H4 (cell line): Measurements from ENCODE around the gene ST3GAL3. TPM values are rescaled to one million over a fixed set of nuclear protein-coding genes. Genes with fewer than 3 reads are reported as not detected.

ENCODE experiments used
- DNase-seq: peaks from one replicate; pipeline ENCODE4 v3.0.0-alpha.2; 2015; ENCODE audit warnings: low spot score
- total RNA-seq: library from RNA; depleted of rRNA; stranded (reverse); fragments of >200 nt; shearing (Covaris generic); gene quantifications from 2 replicates; pipeline ENCODE4 v1.2.3, GENCODE V29; 2014

ST3GAL3 gene
- total RNA-seq, 1 experiment from 2014 or later: 12.1 TPM

DNA sequence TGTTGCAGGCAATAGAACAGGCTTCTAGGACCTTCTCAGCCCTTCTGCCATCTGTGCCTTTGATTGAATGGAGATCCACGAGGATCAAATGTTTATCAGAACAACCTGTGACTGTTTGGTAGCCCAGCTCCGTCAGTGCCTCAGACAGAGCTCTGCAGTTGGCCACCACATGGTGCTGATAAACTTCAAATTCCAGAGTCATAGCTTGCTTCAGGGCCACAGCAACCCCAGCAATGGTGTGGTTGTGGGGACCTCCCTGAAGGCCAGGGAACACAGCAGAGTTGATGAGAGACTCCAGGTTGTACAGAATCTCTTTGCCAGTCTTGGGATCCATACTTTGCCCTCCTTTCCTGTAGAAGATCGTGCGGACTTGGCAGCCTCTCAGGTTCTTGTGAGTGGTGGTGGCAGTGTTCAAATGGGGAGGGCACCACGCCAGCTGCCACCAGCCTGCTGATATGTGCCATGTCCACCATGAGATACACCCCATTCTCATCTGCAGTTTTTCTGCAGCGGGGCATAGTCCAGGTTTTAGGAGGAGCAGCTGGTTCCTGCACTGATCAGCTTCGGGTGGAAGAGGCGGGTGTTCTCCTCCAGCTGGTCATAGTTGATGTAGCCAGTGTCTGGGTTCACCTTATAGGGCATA is 143.4 kb downstream of the ST3GAL3 start:
- DNase-seq: no peak

DNA sequence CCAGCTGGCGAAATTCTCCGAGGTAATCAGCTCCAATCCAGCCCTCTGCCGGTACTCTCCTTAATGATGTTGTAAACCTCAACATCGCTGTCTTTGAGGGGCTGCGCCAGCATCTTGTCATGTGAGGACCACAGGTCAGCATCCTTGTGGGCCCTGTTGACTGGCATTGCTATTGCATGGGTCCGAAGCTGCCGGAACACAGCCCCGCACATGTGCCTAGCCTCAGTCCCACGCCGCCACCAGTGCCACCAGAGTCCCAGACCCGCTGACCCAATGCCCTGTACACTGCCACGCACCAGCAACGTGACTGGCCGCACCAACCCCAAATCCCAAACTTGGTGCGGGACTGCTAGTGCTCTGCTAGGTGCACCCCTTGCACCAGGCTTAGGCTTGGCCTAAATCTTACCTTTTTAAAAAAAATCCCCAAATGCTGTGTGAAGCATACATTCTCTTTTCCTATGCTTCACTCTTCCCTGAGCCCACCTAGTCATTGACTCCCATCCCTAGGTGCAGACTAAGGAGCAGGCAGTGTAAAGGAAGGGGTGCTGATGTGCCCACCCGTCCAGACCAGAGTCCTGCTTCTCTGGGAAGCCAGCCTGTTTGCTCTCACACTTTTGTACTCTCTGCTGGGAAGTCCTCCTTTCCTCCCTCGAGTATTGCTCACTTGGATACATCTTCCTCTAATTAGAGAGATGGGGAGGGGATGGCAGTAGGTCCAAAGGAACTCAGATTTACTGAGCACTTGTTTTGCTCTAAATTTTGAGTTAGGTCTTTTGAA is 144.4 kb downstream of the ST3GAL3 start:
- no peak for DNase-seq

DNA sequence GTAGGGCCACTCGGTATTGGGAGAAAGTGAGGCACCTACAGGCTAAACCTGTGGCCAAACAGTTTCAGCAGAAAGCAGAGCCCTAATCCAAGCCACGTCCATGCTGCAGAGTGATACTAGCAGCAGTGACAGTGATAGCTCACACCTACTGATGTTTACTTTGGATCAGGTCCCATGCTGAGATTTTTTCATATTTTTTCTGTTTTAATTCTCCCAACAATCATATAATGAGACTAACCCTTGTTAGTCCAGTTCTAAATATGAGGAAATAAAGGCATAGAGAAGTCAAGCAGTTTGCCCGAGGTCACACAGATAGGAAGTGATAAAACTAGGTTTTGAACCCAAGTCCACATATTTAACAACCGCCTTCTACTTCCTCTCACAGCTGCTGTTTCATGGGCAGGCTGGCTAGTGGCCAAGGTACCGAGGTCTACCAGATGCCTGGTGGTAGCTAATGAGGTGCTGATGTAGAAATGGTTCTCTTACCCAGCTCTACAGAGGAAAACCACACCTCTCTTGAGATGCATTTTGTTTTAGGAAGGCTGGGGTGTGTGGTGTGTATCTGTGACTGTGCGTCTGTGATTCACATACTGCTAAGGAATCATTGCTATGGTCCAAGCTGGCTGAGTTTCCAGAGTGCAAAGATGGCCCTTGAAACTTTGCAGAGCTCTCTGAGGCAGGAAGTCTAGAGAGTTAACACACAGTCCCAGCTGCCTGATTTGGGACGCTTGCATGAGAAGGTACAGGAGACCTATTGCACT is 146.0 kb downstream of the ST3GAL3 start:
- DNase-seq: peak; percentile 90

DNA sequence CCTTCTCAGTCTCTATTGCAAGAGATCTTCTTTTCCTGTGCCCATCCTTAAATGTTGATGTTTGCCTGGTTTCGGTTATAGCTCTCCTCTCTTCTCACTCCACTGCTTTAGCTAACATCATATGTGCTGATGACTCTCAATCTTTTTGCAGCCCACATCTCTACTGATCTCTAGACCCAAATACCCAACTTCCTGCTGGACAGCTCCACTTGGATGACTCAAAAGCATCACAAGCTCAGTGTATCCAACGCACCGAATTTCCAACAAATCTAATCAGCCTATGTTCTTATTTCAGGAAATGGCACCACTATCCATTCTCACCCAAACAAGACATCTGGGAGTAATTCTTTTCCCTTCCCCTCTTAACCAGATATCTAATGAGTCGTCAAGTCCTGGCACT is 147.1 kb downstream of the ST3GAL3 start:
- DNase-seq: no peak

DNA sequence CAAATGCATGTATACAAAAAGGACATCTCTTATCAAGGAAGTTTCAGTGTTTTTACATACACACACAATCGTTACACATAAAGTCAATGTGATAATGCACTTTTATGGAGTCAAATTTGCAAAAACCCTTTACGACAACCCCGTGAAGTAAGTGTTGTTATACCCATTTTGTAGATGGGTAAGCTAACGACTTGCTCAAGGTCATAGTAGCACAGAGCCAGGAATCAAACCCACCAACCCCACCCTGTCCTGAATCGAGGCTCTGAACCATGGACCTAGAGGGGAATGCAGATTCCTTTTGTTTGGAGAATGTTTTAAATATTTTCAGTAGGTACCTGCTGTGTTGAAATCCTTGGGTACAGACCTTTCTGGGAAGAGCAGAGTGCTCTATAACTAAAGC is 148.9 kb downstream of the ST3GAL3 start:
- no peak for DNase-seq

DNA sequence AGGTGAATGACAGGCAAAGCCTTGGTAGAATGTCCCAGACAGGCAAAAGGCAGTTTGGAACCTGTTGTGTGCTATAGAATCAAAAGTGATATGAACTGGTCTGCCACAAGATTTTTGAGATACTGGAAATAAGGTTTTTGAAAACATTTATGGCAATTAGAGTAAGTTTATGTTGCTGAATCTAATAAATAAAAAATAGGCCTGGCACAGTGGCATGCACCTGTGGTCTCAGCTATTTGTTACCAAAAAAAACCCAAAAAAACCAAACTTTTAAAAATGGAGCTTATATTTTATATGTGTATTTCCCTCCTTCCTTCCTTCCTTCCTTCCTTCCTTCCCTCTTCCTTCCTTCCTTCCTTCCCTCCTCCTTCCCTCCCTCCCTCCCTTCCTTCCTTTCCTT is 149.8 kb downstream of the ST3GAL3 start:
- DNase-seq: no peak

DNA sequence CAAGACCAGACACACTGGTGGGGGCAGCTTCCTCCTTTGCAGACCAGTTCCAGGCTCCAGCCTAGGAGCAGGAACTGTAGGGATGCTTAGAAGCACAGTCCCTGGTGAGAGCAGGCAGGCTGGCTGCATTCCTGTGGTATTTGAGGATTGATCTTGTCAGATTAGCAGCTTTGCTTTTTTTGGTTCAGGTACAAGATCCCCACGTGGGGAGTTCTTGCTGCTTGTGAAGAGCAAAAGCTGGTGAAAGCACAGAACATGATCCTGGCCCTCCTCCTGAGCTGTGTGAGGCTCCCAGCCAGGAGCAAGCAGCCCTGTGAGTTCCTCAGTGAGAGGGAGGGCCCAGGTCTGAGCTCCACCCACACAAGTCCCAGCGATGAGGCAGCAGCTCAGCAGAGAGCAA is 151.0 kb downstream of the ST3GAL3 start:
- DNase-seq: peak; percentile 98

DNA sequence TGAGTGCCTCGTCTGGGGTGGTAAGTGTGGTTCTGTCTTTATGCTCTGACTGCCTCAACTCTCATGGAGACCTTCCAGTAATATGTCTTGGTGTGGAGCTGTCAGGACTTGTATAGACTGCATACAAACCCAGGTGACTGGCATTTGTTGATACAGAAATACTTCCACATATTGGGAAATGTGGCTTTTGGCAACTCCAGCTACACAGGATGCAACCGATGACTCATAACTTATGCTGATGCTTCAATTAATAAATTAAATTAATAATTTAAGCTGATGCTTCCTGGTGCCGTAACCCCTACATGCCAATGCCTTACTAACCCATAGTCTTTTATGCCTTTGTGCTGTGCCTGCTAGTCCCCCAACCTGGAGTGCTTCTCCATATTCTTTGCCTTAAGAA is 154.0 kb downstream of the ST3GAL3 start:
- no peak for DNase-seq

DNA sequence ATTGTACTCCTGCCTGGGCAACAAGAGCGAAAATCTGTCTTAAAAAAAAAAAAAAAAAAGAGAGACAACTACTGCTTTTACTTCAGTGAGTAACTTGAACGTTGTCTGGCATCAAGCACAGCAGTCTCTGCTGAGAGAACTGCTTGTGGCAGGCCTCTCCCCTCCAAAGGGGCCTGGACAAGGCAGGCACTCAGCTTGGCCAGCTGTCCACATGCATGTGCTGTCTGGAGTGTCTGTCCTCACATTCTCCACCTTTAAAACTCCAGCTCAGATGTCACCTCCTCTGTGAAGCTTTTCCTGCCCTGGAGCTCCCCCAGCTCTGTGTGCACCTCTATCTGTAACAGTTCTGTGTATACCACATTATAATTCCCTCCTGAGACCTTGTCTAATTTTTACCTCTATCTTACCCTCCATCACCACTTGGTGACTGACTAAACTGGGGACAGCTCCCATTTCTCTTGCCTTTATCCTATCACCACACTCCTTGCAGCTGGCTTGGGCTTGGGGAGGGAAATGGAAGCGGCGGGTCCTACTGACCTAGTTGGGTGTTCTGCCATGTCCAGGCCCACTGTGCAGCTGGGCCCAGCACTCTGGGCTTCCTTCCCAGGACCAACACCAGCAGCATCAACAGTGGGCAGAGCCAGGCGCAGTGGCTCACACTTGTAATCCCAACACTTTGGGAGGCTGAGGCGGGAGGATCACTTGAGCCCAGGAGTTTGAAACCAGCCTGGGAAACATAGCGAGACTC is 154.8 kb downstream of the ST3GAL3 start:
- DNase-seq: no peak

DNA sequence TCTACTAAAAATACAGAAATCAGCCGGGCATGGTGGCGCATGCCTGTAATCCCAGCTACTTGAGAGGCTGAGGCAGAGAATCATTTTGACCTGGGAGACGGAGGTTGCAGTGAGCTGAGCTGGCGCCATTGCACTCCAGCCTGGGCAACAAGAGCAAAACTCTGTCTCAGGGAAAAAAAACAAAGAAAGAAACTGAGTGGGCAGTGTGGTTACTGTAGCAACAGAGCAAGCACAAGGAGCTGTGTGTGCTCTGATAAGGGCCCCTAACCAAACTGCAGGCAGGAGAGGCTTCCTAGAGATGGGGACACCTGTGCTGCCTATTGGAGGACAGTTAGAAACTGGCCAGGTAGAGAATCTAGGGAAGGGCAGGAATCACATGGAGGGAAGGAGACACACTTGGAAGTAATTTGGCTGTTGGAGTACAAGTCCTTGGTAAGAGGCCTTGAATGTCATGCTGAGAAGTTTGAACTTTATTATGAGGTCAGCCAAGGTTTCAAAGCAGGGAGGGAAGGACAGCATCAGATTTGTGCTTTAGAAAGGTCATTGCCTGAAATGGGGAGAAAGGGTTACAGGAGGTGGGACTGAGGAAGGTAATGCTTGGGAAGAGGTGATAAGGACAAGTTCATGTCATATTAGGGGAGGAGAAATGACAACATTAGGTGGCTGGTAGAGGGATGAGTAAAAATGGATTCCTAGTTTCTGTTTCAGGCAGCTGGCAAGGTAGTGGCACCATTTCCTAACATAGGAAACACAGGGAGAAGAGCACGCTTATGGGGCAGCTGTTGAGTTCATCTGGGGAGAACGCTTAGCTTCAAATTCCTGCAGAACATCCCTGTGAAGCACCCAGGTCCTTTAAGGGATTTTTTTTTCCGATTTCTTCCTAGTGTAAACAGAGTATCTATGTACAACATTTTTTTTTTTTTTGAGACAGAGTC is 157.0 kb downstream of the ST3GAL3 start:
- DNase-seq: no peak

DNA sequence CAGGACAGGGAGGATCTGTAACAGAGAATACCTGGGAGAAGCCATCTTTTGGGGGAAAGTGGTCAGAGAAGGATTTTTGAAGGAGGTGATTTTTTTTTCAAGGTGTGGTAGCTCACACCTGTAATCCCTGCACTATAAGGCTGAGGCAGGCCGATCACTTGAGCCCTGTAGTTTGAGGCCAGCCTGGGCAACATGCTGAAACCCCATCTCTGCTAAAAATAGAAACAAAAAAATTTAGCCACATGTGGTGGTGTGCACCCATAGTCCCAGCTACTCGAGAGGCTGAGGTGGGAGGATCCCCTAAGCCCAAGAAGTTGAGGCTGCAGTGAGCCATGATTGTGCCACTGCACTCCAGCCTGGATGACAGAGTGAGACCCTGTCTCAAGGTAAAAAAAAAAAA is 158.9 kb downstream of the ST3GAL3 start:
- DNase-seq: no peak

DNA sequence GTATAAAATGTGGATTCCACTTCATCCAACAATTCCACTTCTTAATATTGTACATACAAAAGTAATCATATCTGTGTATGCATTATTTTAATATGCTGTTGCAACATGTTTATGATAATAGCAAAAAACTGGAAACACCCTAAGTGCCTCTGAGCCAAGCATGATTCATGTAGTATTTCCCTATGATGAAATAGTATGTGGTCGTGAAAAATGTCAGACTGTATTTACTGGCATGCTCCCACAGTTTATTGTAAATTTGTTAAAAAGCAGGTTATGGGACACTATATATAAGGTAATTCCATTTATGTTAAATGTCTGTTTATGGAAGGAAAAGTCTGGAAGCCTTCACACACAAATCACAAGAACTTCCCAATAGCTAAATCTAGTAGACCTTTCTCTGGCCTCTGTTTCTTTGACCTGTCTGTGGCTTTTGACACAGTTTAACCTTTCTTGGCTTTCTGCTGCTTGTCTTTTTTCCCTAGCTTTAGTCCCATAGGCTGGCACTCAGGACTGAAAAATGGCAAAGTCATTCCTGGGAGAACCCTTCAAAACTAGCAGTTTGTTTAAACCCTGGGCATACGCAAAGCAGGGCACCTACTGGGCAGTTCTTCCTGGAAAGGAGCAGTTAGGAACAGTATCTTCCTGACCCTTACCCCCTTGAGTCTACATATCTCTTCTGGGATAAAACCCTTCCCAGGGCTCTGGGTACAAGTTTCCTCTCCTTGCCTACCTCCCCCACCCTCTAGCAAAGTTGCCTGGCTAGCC is 160.8 kb downstream of the ST3GAL3 start:
- DNase-seq: no peak

DNA sequence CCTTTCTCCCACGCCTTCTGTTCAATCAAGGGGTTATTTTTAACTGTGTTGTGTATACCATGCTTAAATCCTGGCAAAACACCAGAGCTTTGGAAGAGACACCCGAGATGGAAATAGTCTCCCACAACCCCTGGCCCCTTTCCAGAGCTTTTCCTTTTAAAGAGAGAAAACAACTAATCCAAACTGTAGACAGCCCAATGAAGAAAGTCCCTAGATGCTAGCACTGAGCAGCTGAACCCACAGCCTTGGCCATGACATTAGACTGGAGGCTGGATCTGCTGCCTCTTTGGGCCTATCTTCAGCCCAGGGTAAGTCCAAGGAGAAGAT is 161.4 kb downstream of the ST3GAL3 start:
- DNase-seq: peak; percentile 80

DNA sequence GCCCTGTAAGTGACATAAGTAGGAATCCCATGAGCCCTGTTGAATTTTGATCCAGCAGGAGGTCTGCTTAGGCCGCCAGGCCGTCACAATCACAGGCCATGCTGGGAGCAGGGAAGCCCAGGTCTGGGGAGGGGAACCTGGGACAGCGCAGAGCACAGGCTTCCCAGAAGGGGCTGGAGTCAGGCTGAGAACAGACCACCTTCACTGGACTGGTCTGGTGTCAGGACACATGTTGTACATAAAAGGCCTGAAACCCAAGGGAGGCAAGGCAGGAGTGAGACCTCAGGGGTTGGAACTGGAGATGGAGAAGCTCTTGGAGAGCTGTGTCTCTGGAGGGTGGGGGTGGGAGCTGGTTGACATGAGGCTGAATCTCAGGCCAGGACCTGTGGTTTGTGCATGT is 163.0 kb downstream of the ST3GAL3 start:
- no peak for DNase-seq

DNA sequence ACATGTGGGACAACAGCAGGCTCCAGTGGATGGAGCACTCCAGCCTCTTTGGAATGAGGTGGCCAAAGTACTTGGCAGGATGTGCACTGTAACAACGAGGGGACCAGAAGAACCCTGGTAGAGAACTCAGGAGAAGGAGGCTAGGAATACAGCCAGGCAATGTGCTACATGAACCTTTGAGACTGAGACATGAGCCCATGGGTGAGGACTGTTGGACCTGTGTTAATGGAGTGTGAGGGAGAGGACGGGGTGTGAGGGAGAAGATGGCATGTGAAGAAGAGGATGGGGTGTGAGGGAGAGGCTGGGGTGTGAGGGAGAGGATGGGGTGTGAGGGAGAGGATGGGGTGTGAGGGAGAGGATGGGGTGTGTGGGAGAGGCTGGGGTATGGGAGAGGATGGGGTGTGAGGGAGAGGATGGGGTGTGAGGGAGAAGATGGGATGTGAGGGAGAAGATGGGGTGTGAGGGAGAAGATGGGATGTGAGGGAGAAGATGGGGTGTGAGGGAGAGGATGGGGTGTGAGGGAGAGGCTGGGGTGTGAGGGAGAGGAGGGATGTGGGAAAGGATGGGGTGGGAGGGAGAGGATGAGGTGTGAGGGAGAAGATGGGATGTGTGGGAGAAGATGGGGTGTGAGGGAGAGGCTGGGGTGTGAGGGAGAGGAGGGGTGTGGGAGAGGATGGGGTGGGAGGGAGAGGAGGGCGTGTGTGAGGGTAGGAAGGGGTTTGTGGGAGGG is 164.0 kb downstream of the ST3GAL3 start:
- DNase-seq: no peak

DNA sequence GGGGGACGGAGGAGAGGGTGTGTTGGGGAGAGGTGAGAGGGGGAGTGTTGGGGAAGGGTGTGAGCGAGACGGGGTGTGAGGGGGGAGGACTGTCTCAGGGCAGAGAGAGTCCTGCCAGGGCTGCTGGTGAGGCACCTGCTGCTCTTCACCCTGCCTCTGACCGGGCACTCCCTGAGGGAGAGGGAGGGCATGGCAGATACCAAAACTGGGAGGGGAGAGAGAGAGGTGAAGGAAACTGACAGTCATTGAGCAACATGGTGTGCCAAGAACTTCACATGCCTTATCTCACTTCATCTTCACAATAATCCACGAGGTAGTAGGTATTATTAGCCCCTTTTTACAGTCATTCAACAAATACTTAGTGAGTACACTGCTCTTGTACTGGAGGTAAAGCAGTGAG is 164.9 kb downstream of the ST3GAL3 start:
- DNase-seq: no peak

DNA sequence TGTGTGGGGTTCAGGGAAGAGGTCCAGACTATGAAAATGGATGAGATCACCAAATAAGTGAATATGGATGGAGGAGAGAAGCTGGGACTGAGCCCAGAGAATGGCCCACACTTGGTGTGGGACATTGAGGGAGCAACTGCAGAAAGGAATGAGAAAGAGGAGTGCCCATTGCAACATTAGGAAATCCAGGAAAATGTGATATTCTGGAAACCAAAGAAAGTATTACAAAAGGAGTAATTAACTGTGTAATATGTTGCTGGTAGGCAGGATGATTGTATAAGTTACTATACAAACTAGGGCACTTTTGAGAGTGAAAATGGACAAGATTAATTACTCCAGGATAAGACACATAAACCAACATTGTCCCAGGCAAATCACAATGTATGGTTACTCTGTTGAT is 166.5 kb downstream of the ST3GAL3 start:
- DNase-seq: no peak

DNA sequence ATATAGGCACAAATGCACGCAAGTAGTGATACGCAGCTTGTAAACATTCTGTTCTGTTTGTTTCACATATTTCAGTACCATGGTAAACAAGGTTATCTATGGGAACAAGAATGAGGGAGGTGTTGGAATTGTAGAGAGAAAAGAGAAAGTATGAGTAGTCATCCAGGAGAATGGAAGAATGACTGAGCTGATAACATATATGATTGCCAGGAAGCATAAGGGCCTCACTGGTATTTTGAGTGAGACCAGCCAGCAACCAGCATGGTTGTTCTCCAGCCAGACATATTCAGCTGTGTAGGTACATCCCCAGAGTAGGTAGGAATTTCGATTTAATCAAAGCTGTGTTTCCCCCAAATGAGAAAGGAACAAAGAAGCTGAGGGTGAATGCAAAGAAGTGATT is 167.4 kb downstream of the ST3GAL3 start:
- DNase-seq: no peak

DNA sequence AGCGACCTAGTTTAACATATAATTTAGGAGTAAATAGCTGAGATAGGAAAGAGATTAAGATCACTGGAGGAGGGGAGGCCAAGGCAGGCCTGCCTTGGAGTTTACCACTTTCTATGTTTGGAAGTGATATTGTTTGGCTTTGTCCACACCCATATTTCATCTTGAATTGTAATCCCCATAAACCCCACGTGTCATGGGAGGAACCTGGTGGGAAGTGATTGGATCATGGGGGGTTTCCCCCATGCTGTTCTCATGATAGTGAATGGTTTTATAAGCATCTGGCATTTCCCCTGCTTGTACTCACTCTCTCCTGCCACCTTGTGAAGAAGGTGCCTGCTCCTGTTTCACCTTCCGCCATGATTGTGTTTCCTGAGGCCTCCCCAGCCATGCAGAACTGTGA is 168.0 kb downstream of the ST3GAL3 start:
- no peak for DNase-seq

DNA sequence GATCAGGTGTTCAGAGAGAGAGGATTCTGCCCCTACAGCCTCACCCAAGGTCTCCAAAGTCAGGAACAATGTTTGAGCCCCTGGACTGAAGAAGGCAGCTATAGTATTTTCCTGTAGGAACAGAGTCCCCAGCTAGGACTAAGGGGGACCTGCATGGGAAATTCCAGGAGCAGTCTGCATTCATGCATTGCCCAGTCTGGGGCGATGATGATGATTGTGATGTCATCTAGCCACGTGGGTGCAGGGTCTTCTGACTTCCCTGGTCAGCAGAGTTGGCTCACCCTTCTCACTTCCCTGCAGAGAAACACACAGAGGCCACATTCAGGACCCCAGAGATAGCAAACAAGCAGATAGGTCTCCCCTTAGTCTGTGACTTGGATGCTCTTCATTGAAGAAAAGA is 169.8 kb downstream of the ST3GAL3 start:
- no peak for DNase-seq
